ENCODE measurements around the gene GTF2H3. TPM values are rescaled to one million over a fixed set of nuclear protein-coding genes. Genes with fewer than 3 reads are reported as not detected.

GTF2H3 gene
- total and polyA plus RNA-seq, 9 of the 15 experiments (the other 6 are each of a cell fraction or from before 2014, with no cell fraction given), result 22.7 to 99.7 (median 49.6) TPM

DNA sequence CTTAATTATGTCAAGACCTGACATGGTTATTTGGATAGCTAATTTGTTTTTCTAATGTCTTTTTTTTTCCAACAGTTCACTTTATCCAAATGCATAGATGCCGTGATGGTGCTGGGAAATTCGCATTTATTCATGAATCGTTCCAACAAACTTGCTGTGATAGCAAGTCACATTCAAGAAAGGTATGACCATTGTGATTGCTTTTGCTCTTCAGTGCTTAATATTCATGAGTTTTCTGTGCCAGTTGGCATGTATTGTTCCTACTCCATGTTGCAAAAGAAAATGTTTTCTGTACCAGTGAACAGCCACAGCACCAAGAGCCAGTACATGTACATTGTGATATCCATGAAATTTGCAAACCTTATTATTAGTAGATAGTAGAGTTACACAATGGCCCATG lies 11.8 kb downstream of the GTF2H3 start (continued):
- TF ChIP-seq ZNF124 (CRISPR knock-in tag; IDR thresholded peaks at IDR 0.05), result no peak
- TF ChIP-seq, protein P1, sequence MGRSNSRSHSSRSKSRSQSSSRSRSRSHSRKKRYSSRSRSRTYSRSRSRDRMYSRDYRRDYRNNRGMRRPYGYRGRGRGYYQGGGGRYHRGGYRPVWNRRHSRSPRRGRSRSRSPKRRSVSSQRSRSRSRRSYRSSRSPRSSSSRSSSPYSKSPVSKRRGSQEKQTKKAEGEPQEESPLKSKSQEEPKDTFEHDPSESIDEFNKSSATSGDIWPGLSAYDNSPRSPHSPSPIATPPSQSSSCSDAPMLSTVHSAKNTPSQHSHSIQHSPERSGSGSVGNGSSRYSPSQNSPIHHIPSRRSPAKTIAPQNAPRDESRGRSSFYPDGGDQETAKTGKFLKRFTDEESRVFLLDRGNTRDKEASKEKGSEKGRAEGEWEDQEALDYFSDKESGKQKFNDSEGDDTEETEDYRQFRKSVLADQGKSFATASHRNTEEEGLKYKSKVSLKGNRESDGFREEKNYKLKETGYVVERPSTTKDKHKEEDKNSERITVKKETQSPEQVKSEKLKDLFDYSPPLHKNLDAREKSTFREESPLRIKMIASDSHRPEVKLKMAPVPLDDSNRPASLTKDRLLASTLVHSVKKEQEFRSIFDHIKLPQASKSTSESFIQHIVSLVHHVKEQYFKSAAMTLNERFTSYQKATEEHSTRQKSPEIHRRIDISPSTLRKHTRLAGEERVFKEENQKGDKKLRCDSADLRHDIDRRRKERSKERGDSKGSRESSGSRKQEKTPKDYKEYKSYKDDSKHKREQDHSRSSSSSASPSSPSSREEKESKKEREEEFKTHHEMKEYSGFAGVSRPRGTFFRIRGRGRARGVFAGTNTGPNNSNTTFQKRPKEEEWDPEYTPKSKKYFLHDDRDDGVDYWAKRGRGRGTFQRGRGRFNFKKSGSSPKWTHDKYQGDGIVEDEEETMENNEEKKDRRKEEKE (IDR thresholded peaks at IDR 0.05; ENCODE audit: borderline replicate concordance in 1 of 2, control insufficient read depth in 1 of 2, low read depth in 2 of 2, low read length in 1 of 2), result no peak

DNA sequence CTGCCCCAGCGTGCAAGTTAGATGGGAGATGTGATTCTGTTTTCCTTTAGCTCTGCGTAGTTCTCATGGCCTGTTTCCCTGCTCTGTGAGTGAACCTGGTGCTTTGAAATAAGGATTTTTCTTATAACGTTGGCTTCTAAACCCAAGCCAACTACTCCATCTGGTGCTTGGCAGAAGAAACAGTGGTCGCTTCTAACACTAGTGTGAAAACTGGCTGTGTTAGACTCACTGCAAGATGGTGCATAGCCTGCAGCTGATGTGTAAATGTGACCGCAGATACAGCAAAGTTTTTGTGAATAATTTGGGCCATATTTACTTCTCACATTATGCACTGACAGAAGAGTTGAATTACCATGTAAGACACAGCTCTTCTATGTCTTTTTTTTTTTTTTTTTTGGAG lies 12.2 kb downstream of the GTF2H3 start:
- 91% methylated on average over 5 of the region's 5 CpGs for WGBS (ENCODE audit: insufficient coverage, low coverage, missing lambda C conversion rate)
- intact Hi-C loops (cut with micrococcal nuclease) (no loop called here), in situ Hi-C loops (cut with MboI) (no loop called here)
- H3K36me3 ChIP-seq (ENCODE audit: control insufficient read depth, insufficient read depth, low read length), result peaks cover 94% of the 10 kb centered on the region
- ATAC-seq (no peak), DNase-seq (ENCODE audit: extremely low read depth in 1 of 4, low spot score in 3 of 4) (no peak), FAIRE-seq (no peak)
- no peaks in the 10 kb centered on the region for H3K27me3 ChIP-seq (ENCODE audit: control insufficient read depth in 2 of 2, insufficient read depth in 2 of 2, low read length in 2 of 2)
- no TSS peak for BruUV-seq (replicated peaks)
- H4K20me1 ChIP-seq (replicated peaks; ENCODE audit: control insufficient read depth, insufficient read depth, low read length), result no peaks in the 10 kb centered on the region
- no peaks in the 10 kb centered on the region for H3K4me1 ChIP-seq (replicated peaks in 1 of 2; ENCODE audit: control insufficient read depth in 2 of 2, insufficient read depth in 2 of 2, low read length in 2 of 2)
- no peak overlapping the region for H3K4me3 ChIP-seq
- H3K27ac ChIP-seq (ENCODE audit: extremely low read depth, low read depth, low read length), result no peak overlapping the region
- POLR2A ChIA-PET, result interaction anchor here (0.6 kb wide), 1 partner anchor 16 kb away, joined by 3 read pairs; no protein-coding TSS in a partner anchor
- CTCF ChIA-PET (ENCODE audit: low intra/inter-chr PET ratio), result no interaction called here
- H2AFZ ChIP-seq (ENCODE audit: low read depth, low read length), result no peak overlapping the region
- no peak overlapping the region for H3K9ac ChIP-seq (ENCODE audit: insufficient read depth in 1 of 2, low read depth in 2 of 2, low read length in 2 of 2)
- no peaks in the 10 kb centered on the region for H3K9me1 ChIP-seq (ENCODE audit: control insufficient read depth, insufficient read depth, low read length)
- no peaks in the 10 kb centered on the region for H3K9me3 ChIP-seq (replicated peaks; ENCODE audit: control insufficient read depth, insufficient read depth, low read depth, low read length)
- H3K4me2 ChIP-seq (ENCODE audit: insufficient read depth, low read length), result no peak overlapping the region
- H3K79me2 ChIP-seq (ENCODE audit: control insufficient read depth, insufficient read depth, low read length), result peaks cover 6% of the 10 kb centered on the region
- no peak for TF ChIP-seq NCOA4 (IDR thresholded peaks at IDR 0.05; ENCODE audit: partially characterized antibody)
- TF ChIP-seq ESRRB (CRISPR knock-in tag; IDR thresholded peaks at IDR 0.05; ENCODE audit: borderline replicate concordance), result no peak
- TF ChIP-seq, protein P2, sequence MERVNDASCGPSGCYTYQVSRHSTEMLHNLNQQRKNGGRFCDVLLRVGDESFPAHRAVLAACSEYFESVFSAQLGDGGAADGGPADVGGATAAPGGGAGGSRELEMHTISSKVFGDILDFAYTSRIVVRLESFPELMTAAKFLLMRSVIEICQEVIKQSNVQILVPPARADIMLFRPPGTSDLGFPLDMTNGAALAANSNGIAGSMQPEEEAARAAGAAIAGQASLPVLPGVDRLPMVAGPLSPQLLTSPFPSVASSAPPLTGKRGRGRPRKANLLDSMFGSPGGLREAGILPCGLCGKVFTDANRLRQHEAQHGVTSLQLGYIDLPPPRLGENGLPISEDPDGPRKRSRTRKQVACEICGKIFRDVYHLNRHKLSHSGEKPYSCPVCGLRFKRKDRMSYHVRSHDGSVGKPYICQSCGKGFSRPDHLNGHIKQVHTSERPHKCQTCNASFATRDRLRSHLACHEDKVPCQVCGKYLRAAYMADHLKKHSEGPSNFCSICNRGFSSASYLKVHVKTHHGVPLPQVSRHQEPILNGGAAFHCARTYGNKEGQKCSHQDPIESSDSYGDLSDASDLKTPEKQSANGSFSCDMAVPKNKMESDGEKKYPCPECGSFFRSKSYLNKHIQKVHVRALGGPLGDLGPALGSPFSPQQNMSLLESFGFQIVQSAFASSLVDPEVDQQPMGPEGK (CRISPR knock-in tag; IDR thresholded peaks at IDR 0.05; ENCODE audit: borderline replicate concordance), result no peak
- TF ChIP-seq POU5F1 (IDR thresholded peaks at IDR 0.05; ENCODE audit: borderline replicate concordance, low read depth, low read length, partially characterized antibody), result no peak
- TF ChIP-seq, protein P3, sequence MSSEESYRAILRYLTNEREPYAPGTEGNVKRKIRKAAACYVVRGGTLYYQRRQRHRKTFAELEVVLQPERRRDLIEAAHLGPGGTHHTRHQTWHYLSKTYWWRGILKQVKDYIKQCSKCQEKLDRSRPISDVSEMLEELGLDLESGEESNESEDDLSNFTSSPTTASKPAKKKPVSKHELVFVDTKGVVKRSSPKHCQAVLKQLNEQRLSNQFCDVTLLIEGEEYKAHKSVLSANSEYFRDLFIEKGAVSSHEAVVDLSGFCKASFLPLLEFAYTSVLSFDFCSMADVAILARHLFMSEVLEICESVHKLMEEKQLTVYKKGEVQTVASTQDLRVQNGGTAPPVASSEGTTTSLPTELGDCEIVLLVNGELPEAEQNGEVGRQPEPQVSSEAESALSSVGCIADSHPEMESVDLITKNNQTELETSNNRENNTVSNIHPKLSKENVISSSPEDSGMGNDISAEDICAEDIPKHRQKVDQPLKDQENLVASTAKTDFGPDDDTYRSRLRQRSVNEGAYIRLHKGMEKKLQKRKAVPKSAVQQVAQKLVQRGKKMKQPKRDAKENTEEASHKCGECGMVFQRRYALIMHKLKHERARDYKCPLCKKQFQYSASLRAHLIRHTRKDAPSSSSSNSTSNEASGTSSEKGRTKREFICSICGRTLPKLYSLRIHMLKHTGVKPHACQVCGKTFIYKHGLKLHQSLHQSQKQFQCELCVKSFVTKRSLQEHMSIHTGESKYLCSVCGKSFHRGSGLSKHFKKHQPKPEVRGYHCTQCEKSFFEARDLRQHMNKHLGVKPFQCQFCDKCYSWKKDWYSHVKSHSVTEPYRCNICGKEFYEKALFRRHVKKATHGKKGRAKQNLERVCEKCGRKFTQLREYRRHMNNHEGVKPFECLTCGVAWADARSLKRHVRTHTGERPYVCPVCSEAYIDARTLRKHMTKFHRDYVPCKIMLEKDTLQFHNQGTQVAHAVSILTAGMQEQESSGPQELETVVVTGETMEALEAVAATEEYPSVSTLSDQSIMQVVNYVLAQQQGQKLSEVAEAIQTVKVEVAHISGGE (CRISPR knock-in tag; IDR thresholded peaks at IDR 0.05), result no peak
- no peak for TF ChIP-seq SRF (CRISPR knock-in tag; IDR thresholded peaks at IDR 0.05)
- TF ChIP-seq ZNF212 (CRISPR knock-in tag; IDR thresholded peaks at IDR 0.05), result no peak
- TF ChIP-seq CCAR2 (IDR thresholded peaks at IDR 0.05; ENCODE audit: low read depth, low read length), result no peak
- no peak for TF ChIP-seq NR2F6 (CRISPR knock-in tag; IDR thresholded peaks at IDR 0.05)

All from K562 (cell line).